Stimulated activated CD8-positive, alpha-beta memory T cell treated with anti-CD3 and anti-CD28 coated beads, Interleukin-12 subunit alpha, Interleukin-12 subunit beta, amount 100 ng/mL, for 24 hours (primary cell): ENCODE results near the gene CCDC12.

Experiments used
- DNase-seq: peaks from one replicate; pipeline ENCODE4 v3.0.0-alpha.2; 2020; ENCODE audit errors: extremely low read depth

The CCDC12 gene

GRCh38 chr3:46957092-46957820, 19.3 kb downstream of the CCDC12 start:
- DNase-seq = no peak

GRCh38 chr3:46955801-46956259, 20.7 kb downstream of the CCDC12 start:
- no peak for DNase-seq

- no peak for DNase-seq
These were observed 21.4 kb downstream of the CCDC12 start for GRCh38 chr3:46955157-46955556.

- no peak for DNase-seq
These were observed 22.4 kb downstream of the CCDC12 start for GRCh38 chr3:46954178-46954577.

- DNase-seq = no peak
These were observed 23.1 kb downstream of the CCDC12 start for GRCh38 chr3:46953234-46954010.

- DNase-seq = no peak
These were observed 23.7 kb downstream of the CCDC12 start for GRCh38 chr3:46952813-46953212.

GRCh38 chr3:46950650-46951241, 25.8 kb downstream of the CCDC12 start:
- no peak for DNase-seq

- no peak for DNase-seq
These were observed 26.4 kb downstream of the CCDC12 start for GRCh38 chr3:46950177-46950576.

GRCh38 chr3:46948830-46949671, 27.5 kb downstream of the CCDC12 start:
- DNase-seq = no peak

- peak; percentile 35 for DNase-seq
These were observed 28.4 kb downstream of the CCDC12 start for GRCh38 chr3:46947981-46948791.

- DNase-seq = no peak
These were observed 29.0 kb downstream of the CCDC12 start for GRCh38 chr3:46947546-46947901.

GRCh38 chr3:46946856-46947545, 29.5 kb downstream of the CCDC12 start:
- DNase-seq = no peak

GRCh38 chr3:46946416-46946815, 30.1 kb downstream of the CCDC12 start:
- no peak for DNase-seq

- DNase-seq = no peak
These were observed 32.4 kb downstream of the CCDC12 start for GRCh38 chr3:46944191-46944590.

GRCh38 chr3:46943237-46944187, 33.0 kb downstream of the CCDC12 start:
- no peak for DNase-seq

- DNase-seq = no peak
These were observed 33.9 kb downstream of the CCDC12 start for GRCh38 chr3:46942481-46943236.

GRCh38 chr3:46942076-46942475, 34.5 kb downstream of the CCDC12 start:
- DNase-seq = no peak
